Measurements from ENCODE around the gene MMP2. TPM values are rescaled to one million over a fixed set of nuclear protein-coding genes. Genes with fewer than 3 reads are reported as not detected.

MMP2 gene
- total and polyA plus RNA-seq, 2 donors: 430 to 455 TPM

DNA sequence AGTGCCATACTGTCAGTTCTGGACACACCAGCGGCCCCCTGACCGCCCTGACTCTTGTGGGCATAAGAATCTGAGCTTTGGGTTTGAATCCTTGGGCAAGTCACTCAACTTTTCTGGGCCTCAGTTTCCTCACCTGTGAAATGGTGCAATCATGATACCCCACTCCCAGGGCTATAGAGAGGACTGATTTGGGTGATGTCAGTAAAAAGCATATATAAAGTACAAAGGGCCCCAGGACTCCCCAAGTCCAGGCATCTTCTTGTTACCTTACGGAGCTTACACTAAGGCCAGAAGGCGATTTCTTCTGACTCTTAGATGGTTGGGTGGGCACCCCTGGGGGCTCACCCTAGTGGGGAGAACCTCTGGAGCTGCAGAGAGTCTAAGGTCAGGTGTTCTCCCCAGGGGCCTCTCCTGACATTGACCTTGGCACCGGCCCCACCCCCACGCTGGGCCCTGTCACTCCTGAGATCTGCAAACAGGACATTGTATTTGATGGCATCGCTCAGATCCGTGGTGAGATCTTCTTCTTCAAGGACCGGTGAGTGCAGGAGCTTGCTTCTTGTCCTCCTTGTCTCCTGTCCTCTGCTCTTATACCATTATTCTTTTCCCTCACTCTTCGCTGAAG is 13.9 kb downstream of the MMP2 start:
- Histone ChIP-seq H3K4me3 (ENCODE audit: low read depth, low read length) (no peak overlapping the region), H3K4me1 (ENCODE audit: insufficient read depth) (no peaks in the 10 kb centered on the region), H3K36me3 (ENCODE audit: insufficient read depth) (no peaks in the 10 kb centered on the region), H3K27ac (ENCODE audit: low read depth) (no peak overlapping the region)
- DNase-seq (ENCODE audit: extremely low spot score): no peak
- WGBS: 90% methylated on average over 10 of the region's 10 CpGs

GRCh38 chr16:55494994-55495421 is 16.0 kb downstream of the MMP2 start:
- Histone ChIP-seq H3K27ac (ENCODE audit: low read depth) (no peak overlapping the region), H3K4me3 (ENCODE audit: low read depth, low read length) (no peak overlapping the region), H3K4me1 (ENCODE audit: insufficient read depth) (no peaks in the 10 kb centered on the region), H3K36me3 (ENCODE audit: insufficient read depth) (no peaks in the 10 kb centered on the region)
- WGBS: 18% methylated on average over 3 of the region's 3 CpGs
- DNase-seq (ENCODE audit: extremely low spot score): peak; percentile 72

DNA sequence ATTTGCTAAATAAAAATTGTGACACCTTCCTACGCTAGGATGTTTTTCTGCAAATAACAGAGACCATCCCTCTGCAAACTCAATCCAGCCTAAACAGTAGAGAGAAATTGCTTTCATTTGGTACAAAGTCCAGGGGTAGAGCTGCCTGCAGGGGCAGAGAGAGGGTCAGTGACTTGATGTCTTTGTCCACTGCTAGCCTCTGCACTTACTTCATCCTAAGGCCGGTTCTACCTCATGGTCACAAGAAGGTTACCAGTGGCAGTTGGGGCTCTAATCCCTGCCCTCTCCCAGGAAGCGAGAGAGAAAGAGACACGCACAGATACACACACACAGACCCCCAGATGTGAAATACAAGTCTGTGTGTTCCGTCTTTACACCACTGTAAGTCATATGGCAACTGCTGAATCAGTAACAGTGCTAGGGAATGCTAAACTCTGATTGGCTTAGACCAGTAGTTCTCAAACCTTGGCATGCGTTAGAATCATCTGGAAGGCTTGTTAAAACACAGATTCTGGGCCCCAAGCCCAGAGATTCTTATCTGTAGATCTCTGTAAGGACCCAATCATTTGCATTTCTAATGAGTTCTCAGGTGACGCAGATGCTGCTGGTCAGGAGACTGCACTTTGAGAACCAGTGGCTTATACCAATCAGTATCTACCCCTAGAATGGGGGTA is 16.8 kb downstream of the MMP2 start:
- Histone ChIP-seq H3K36me3 (ENCODE audit: insufficient read depth) (no peaks in the 10 kb centered on the region), H3K4me1 (ENCODE audit: insufficient read depth) (no peaks in the 10 kb centered on the region), H3K4me3 (ENCODE audit: low read depth, low read length) (no peak overlapping the region), H3K27ac (ENCODE audit: low read depth) (no peak overlapping the region)
- DNase-seq (ENCODE audit: extremely low spot score): no peak
- WGBS: 70% methylated on average over 7 of the region's 7 CpGs

GRCh38 chr16:55496509-55497145 is 17.6 kb downstream of the MMP2 start:
- DNase-seq (ENCODE audit: extremely low spot score): no peak
- no peak overlapping the region for H3K27ac ChIP-seq (ENCODE audit: low read depth)
- H3K36me3 ChIP-seq (ENCODE audit: insufficient read depth): no peaks in the 10 kb centered on the region
- no peak overlapping the region for H3K4me3 ChIP-seq (ENCODE audit: low read depth, low read length)
- WGBS: 78% methylated on average over 8 of the region's 8 CpGs
- H3K4me1 ChIP-seq (ENCODE audit: insufficient read depth): no peaks in the 10 kb centered on the region

GRCh38 chr16:55497558-55497957 is 18.6 kb downstream of the MMP2 start:
- H3K27ac ChIP-seq (ENCODE audit: low read depth): no peak overlapping the region
- H3K36me3 ChIP-seq (ENCODE audit: insufficient read depth): no peaks in the 10 kb centered on the region
- no peak overlapping the region for H3K4me3 ChIP-seq (ENCODE audit: low read depth, low read length)
- DNase-seq (ENCODE audit: extremely low spot score): no peak
- H3K4me1 ChIP-seq (ENCODE audit: insufficient read depth): no peaks in the 10 kb centered on the region
- WGBS: 85% methylated on average over 5 of the region's 5 CpGs

- Histone ChIP-seq H3K36me3 (ENCODE audit: insufficient read depth) (no peaks in the 10 kb centered on the region), H3K4me1 (ENCODE audit: insufficient read depth) (no peaks in the 10 kb centered on the region), H3K4me3 (ENCODE audit: low read depth, low read length) (no peak overlapping the region), H3K27ac (ENCODE audit: low read depth) (no peak overlapping the region)
- no peak for DNase-seq (ENCODE audit: extremely low spot score)
- 89% methylated on average over 6 of the region's 6 CpGs for WGBS
Observed at GRCh38 chr16:55498101-55498500, 19.1 kb downstream of the MMP2 start.

GRCh38 chr16:55499281-55499680 is 20.3 kb downstream of the MMP2 start:
- Histone ChIP-seq H3K4me1 (ENCODE audit: insufficient read depth) (no peaks in the 10 kb centered on the region), H3K27ac (ENCODE audit: low read depth) (no peak overlapping the region), H3K36me3 (ENCODE audit: insufficient read depth) (no peaks in the 10 kb centered on the region), H3K4me3 (ENCODE audit: low read depth, low read length) (no peak overlapping the region)
- no peak for DNase-seq (ENCODE audit: extremely low spot score)
- WGBS: 52% methylated on average over 3 of the region's 3 CpGs

GRCh38 chr16:55499951-55500529 is 21.0 kb downstream of the MMP2 start:
- Histone ChIP-seq H3K4me3 (ENCODE audit: low read depth, low read length) (no peak overlapping the region), H3K36me3 (ENCODE audit: insufficient read depth) (no peaks in the 10 kb centered on the region), H3K27ac (ENCODE audit: low read depth) (no peak overlapping the region), H3K4me1 (ENCODE audit: insufficient read depth) (no peaks in the 10 kb centered on the region)
- WGBS: 68% methylated on average over 10 of the region's 10 CpGs
- no peak for DNase-seq (ENCODE audit: extremely low spot score)

DNA sequence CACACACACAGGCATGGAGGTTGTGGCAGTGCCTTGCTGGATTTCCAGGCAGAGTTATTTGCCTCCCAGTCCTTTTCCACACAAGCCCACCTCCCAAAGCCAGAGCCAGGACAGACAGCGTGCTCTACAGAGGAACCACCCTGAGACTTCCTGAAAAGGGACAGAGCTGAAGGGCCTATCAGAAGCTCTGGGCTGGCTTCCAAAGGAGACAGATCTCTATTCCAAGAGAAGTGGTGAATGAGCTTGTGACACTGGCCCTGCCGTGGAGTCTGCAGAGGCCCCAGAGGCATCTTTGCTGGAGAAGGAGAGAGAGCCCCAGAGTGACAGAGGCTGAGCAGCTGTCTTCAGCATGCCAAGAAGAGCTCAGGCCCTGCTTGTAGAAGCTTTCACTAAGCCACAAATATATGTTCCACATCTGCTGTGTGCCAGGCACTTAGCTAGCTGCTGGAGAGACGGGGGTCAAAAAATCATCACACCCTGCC is 21.6 kb downstream of the MMP2 start:
- no peaks in the 10 kb centered on the region for H3K4me1 ChIP-seq (ENCODE audit: insufficient read depth)
- no peaks in the 10 kb centered on the region for H3K36me3 ChIP-seq (ENCODE audit: insufficient read depth)
- no peak overlapping the region for H3K4me3 ChIP-seq (ENCODE audit: low read depth, low read length)
- no peak overlapping the region for H3K27ac ChIP-seq (ENCODE audit: low read depth)
- DNase-seq (ENCODE audit: extremely low spot score): peak; percentile 18
- 23% methylated on average over 3 of the region's 3 CpGs for WGBS

DNA sequence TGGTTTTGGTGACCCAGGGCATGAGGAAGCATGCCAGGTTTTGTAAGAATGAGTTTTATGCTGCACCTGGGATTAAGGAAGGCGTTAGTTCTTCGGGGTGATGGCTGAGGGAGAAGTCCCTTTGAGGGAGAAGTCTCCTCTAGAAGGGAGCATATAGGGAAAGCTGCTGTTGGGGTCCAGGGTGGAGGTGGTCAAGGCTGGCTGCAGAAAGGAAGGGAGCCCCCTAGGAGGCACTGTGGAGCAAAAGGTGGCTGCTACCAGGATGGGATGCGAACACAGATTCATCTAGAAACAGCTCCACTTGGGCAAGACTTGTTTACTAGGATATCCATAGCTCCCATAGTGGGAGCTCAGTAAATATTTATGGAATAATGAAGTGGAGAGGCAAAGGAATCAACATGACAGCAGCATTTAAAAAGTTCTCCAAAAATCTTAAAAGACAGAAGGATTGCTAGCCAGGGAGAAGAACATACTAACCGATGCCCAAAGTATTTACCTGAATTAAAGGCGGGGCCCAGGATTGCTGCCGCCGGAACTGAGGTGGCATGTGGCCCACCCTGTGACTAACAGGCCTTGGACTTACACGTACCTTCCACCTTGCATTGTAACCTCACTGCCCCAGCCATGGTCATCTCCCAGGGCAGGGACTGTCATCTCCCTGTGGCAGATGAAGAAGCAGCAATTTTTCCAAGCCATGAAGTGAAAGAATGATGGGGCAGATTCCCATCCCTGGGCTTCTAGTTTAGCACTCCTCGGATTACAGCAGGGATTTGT is 22.7 kb downstream of the MMP2 start:
- Histone ChIP-seq H3K36me3 (ENCODE audit: insufficient read depth) (no peaks in the 10 kb centered on the region), H3K4me3 (ENCODE audit: low read depth, low read length) (no peak overlapping the region), H3K27ac (ENCODE audit: low read depth) (no peak overlapping the region), H3K4me1 (ENCODE audit: insufficient read depth) (no peaks in the 10 kb centered on the region)
- no peak for DNase-seq (ENCODE audit: extremely low spot score)
- WGBS: 77% methylated on average over 9 of the region's 9 CpGs

- H3K27ac ChIP-seq (ENCODE audit: low read depth): peak overlapping the region; percentile 52
- H3K36me3 ChIP-seq (ENCODE audit: insufficient read depth): no peaks in the 10 kb centered on the region
- WGBS: 26% methylated on average over 13 of the region's 13 CpGs
- peak; percentile 85 for DNase-seq (ENCODE audit: extremely low spot score)
- no peak overlapping the region for H3K4me3 ChIP-seq (ENCODE audit: low read depth, low read length)
- H3K4me1 ChIP-seq (ENCODE audit: insufficient read depth): no peaks in the 10 kb centered on the region
Observed at GRCh38 chr16:55502801-55503366, 23.9 kb downstream of the MMP2 start.

- WGBS: 86% methylated on average over 8 of the region's 8 CpGs
- Histone ChIP-seq H3K27ac (ENCODE audit: low read depth) (no peak overlapping the region), H3K4me3 (ENCODE audit: low read depth, low read length) (no peak overlapping the region), H3K4me1 (ENCODE audit: insufficient read depth) (no peaks in the 10 kb centered on the region), H3K36me3 (ENCODE audit: insufficient read depth) (no peaks in the 10 kb centered on the region)
- DNase-seq (ENCODE audit: extremely low spot score): no peak
Observed at GRCh38 chr16:55503726-55504550, 24.9 kb downstream of the MMP2 start.

Measured in urinary bladder (tissue), 4 donors.